Renal cortical epithelial cell (primary cell): ENCODE measurements around the gene SDC3. TPM values are rescaled to one million over a fixed set of nuclear protein-coding genes. Genes with fewer than 3 reads are reported as not detected.

ENCODE experiments used
- DNase-seq: peaks from one replicate; pipeline ENCODE4 v3.0.0-alpha.2; 2011; ENCODE audit warnings: low read depth
- total RNA-seq: library from RNA; depleted of rRNA; stranded (reverse); fragments of >200 nt; gene quantifications from 2 replicates; pipeline ENCODE4 v1.2.3, GENCODE V29; 2014

Gene SDC3
- total RNA-seq, 1 donor from 2014 or later = 56.7 TPM

DNA sequence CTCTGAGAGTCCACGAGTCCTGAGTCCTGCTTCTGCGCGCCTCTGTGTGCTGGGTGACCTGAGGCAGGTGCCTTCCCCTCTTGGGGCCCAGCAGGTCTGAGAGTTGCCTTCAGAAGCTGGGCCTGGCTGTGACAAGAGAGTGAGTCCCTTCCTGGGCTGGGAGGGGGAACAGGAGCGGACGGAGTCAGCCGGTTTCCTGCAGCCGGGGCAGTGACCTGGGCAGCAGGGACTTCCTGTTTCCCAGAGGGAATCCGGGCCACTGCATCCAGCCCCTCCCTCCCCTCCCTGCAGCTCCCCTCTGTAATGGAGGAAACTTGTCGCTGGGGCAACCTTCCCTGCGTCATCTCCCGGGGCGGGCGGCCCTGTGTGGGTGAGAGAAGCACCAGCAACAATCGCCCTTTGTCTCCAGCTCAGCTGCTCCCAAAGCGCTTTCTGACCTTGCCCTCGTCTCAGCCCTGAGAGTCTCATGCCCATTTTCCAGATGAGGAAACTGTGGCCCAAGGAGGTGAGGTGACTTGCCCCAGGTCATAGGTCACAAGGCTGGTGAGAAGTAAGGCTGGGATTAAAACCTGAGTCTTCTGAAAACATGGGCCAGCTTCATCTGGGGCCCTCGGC lies 61.1 kb downstream of the SDC3 start:
- DNase-seq = peak; percentile 73

DNA sequence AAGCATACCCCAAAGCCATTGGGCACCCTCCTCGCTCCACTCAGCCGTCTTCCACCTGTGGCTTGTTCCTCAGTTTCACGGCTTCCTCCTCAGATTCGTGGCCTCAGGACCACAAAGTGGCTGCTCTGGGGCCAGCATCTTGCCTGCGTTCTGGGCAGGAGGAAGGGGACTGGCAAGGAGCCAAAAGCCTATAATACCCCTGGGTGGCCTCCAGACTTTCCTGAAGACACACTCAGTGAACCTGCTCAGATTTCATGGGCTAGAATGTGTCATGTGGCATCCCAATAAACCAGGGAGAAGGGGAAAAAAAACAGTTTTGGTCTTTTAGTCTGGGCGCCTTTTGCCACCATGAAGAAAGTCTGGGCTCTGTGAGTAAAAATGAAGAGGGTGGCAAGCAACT lies 62.0 kb downstream of the SDC3 start:
- DNase-seq = no peak

DNA sequence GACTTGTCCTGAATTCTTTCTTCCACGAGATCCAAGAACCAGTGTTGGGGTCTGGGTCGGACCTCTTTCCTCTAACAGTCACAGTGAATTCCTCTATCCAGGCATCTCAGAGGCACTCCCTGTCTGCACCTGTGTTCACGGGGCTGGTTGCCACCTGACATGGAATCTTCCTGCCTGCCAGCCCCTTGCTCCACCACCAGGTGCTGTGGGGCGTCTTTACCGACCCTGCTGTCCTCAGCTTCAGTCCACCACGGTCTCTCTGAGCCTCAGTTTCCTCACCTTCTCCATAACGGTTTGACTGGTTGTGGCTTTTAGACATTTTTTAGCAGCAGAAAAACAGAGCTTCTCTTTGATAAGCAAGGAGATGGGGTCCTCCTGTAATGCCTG lies 62.7 kb downstream of the SDC3 start:
- no peak for DNase-seq

DNA sequence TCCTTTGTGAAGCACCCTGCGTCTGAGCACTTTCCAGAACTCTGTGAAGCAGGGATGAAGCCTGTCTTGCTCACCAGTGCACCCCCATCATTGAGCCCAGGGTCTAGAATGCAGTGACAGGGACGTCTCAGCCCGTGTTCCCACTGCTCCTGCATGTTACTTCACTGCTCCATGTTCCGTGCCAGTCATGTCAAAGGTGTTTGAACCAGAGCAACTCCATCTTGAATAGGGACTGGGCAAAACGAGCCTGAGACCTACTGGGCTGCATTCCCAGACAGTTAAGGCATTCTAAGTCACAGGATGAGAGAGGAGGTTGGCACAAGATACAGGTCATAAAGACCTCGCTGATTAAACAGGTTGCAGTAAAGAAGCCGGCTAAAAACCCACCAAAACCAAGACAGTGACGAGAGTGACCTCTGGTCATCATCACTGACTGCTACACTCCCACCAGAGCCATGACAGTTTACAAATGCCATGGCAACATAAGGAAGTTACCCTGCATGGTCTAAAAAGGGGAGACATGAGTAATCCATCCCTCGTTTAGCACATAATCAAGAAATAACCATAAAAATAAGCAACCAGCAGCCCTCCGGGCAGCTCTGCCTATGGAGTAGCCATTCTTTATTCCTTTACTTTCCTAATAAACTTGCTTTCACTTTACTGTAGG lies 63.2 kb downstream of the SDC3 start:
- DNase-seq = no peak

- no peak for DNase-seq
Observed at GRCh38 chr1:30844631-30845030, 63.9 kb downstream of the SDC3 start.

GRCh38 chr1:30842697-30843354 lies 65.7 kb downstream of the SDC3 start:
- no peak for DNase-seq

GRCh38 chr1:30840904-30841598 lies 67.5 kb downstream of the SDC3 start:
- DNase-seq = peak; percentile 51

DNA sequence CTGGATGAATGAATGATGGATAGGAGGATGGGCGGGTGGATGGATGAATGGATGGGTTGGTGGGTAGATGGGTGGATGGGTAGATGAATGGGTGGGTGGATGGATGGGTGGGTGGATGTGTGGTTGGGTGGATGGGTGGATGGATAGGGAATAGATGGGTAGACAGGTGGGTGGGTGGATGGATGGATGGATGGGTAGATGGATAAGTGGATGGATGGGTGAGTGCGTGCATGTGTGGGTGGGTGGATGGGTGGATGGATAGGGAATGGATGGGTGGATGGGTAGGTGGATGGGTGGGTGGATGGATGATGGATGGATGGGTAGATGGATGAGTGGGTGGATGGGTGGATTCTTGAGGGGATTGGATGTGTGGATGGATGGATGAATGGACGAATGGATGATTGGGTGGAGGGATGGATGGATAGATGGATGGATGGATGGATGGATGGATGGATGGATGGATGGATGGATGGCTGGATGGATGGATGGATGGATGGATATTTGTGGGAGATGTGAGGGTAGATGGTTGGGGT lies 68.7 kb downstream of the SDC3 start:
- no peak for DNase-seq

DNA sequence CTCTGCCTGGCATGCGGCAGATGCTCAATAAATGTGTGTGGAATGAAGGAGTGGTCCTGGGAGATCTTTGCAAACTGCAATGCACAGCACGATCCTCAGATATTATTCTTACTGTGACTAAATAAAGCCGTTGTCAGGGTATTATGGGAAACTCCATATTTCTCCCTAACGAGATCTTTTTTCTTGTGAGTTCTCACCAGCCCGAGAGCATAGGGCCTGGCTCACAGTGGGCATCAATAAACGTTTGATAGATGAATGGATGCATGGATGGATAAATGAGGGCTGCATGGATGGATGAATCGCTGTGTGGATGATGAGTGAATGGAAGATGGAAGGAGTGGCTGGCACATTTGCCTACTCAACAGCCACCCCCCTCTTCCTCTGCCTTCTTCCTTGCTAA lies 69.6 kb downstream of the SDC3 start:
- no peak for DNase-seq

DNA sequence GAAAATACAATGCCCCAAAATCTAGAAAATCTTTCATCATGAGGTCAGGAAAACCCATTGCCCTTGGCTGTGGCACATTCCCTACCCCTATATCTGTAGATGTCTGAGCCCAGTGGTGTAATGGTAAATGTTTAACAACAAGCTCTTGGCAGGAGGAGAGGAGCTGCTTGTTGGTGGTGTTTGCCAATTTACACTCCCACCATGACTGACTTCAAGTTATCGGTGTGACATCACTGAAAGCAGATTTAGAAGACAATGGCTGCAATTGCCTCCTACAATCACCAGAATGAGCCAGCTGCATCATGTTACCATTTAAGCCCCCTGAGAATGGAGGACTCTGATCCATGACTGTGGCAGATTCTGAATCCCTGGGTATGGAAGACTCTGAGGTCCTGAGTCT lies 70.9 kb downstream of the SDC3 start:
- DNase-seq = peak; percentile 79

DNA sequence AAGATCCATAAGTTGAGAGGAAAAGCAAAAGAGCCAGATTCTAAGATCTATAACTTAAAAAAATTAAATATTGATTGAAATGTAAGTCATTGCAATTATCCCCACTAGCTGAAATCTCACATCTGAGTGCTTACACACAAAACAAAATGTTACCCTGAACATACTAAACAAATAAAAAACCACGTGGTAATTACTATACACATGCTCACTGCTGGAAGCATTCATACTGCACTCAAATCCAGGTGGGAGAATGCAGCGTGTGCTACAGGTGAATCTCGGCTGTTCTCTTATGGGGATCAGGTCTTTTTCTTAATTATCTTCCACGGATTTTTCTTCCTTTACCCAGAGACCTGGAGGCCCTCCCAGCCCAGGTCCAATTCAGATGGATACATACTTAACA lies 74.3 kb downstream of the SDC3 start:
- DNase-seq = no peak

DNA sequence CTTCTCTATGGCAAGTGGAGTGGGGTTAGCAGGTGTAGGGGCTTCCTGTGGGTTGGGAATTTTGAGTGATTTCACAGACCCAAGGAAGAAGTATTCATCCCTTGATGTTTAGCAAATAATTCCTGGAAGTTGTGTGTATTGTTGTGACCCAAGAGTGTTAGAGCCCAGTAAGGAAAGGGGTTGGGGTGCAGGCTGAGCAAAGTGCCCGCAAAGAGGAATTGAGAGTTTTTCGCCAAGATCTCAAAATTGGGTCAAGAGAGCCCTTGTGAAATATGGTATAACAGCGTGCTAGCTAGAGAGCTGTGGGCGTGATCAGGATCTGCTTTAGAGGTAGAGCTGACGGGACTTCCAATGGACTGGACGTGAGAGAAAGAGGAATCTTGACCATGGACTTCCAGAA lies 78.0 kb downstream of the SDC3 start:
- DNase-seq = no peak

- DNase-seq = no peak
Observed at GRCh38 chr1:30829889-30830288, 78.7 kb downstream of the SDC3 start.

- no peak for DNase-seq
Observed at GRCh38 chr1:30824736-30825429, 83.7 kb downstream of the SDC3 start.

DNA sequence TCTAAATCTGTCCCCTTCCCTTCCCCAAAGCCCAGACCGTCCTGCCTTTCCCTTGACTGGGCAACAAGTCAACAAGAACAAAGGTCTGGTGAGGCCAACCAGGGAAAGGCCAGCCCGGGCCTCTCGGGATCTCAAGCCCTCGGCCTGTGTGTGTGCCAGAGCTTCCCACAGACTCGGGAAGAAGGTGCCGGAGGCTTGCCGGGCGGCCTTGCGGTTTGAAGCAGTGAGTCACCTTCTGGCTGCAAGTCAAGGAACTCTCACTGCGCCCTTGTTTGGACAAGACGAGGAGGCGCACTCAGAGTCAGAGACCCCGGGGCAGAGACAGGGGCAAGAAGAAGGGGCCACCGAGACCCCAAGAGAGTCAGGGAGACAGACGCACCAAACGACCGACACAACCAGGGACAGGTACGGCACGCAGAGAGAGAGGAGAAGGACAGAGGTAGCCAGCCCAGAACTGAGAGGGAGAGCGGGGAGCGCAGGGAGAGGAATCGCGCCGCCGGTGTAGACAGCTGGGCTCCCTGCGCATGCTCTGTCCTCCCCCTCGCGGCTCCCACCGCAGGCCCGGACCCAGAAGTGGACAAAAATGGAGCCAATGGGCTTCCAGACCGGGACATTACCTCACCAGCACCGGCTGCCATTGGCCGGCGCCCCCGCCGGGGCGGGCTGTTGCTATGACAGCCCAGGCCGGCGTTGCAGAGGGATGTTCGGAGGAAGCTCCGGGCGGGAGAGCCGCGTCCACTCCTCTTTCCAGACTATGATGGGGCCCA lies 84.4 kb downstream of the SDC3 start:
- peak; percentile 99 for DNase-seq

DNA sequence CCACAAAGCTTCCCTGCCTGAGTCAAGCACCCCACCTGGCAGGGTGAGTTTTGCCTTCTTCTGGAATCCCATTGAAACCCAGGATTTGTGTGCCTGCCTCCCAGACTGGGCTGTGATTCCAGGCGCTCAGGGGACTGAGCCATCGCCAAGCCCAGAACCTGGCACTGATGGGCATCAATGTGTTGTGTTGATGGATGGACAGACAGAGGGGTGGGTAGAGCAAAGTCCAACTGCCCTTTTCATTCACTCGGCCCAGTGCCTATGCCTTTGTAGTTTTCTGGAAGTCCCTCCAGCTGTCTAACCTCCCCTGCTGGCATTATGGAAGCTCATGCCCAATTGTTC lies 85.0 kb downstream of the SDC3 start:
- DNase-seq = no peak

GRCh38 chr1:30822966-30823581 lies 85.5 kb downstream of the SDC3 start:
- peak; percentile 67 for DNase-seq

DNA sequence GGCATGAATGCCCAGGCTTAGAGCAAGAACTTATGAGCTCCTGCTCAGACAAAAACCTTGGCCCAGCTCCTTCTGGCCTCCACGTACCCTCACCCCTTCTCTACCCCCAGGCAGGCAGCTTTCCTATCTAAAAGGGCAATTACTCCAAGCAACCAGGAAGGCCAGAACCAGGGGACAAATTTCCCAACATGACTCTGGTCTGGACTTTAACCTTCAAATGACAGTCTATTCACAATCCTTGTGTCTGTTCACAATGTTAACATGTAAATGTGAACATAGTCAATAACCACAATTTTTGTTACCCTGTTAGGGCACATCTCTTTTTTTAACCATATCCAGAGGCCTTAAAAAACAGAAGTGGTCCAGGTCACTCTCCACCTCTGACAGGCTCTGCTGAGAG lies 86.6 kb downstream of the SDC3 start:
- DNase-seq = no peak

DNA sequence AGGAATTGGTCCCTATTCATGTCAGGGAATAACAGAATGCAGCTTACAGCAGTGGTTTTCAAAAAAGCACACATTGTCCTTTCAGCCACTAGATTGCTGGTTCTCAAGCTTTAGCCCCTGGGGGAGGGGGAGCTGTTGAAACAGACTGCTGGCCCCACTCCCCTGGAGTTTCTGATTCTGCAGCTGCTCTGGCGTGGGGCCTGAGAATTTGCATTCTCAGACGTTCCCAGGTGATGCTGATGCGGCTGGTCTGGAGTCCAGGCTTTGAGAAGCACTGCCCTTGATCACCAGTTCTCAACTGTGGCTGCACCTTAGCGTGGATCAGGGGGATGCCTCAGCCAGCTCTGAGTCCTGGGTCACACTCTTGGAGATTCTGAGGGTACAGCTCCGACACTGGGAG lies 88.3 kb downstream of the SDC3 start:
- no peak for DNase-seq
